Esophagus squamous epithelium (tissue), 4 donors: ENCODE measurements around the gene RND1.

Source experiments
- POLR2A ChIP-seq, 4 donors: fragments of 450-650 bp; IDR thresholded peaks; one replicate each; pipeline ENCODE4 v1.6.1; 2017; ENCODE audit warnings: antibody characterized with exemption in 4 of 4, mild to moderate bottlenecking in 4 of 4, moderate library complexity in 3 of 4
- TF ChIP-seq, protein P1 (sequence below), 6 experiments: fragments of 450-650 bp in 4 of 6; fragments of 200-600 bp in 2 of 6; sonication (generic) in 2 of 6; IDR thresholded peaks; one replicate each; pipeline ENCODE4 v1.5.1; 2016 to 2019; ENCODE audit warnings: antibody characterized with exemption in 6 of 6, mild to moderate bottlenecking in 4 of 6, moderate library complexity in 4 of 6

DNA sequence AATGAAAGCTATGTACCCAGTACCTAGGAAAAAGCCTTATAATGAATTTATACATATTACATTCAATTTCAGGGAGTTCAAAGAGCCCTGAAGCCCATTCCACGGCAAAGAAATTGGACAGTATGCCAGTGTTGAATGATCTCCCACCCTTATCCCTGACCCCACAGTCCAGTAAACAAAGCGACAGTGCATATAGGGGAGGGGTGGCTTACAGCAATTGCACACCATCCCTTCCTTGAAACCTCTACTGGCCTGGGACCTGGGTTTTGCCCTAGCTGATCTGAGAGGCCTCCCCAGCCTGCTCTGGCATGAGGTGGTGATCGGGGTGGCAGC is 17.3 kb upstream of the RND1 start:
- no peak for TF ChIP-seq POLR2A (IDR thresholded peaks at IDR 0.05)
- TF ChIP-seq, protein P1, sequence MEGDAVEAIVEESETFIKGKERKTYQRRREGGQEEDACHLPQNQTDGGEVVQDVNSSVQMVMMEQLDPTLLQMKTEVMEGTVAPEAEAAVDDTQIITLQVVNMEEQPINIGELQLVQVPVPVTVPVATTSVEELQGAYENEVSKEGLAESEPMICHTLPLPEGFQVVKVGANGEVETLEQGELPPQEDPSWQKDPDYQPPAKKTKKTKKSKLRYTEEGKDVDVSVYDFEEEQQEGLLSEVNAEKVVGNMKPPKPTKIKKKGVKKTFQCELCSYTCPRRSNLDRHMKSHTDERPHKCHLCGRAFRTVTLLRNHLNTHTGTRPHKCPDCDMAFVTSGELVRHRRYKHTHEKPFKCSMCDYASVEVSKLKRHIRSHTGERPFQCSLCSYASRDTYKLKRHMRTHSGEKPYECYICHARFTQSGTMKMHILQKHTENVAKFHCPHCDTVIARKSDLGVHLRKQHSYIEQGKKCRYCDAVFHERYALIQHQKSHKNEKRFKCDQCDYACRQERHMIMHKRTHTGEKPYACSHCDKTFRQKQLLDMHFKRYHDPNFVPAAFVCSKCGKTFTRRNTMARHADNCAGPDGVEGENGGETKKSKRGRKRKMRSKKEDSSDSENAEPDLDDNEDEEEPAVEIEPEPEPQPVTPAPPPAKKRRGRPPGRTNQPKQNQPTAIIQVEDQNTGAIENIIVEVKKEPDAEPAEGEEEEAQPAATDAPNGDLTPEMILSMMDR (IDR thresholded peaks at IDR 0.05) = no peak
